ENCODE measurements around the gene PLXNA4.

DNA sequence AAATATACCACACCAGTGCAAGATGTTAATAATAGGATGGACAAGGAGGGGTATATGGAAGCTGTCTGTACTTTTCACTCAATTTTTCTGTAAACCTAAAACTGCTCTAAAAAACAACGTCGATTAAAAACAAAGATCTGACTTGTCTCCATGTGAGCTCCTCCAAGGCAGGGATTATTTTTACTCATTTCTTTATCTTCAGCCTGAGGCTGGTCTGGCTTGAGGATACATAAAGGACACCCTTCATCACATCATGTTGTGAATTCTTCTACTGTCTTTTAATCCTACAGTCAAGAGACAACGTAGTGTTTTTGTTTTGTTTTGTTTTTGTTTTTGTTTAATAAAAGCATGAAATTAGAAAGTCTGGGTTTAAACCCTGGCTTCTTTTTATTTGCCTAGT is 486.9 kb downstream of the PLXNA4 start:
- TF ChIP-seq, protein P1, sequence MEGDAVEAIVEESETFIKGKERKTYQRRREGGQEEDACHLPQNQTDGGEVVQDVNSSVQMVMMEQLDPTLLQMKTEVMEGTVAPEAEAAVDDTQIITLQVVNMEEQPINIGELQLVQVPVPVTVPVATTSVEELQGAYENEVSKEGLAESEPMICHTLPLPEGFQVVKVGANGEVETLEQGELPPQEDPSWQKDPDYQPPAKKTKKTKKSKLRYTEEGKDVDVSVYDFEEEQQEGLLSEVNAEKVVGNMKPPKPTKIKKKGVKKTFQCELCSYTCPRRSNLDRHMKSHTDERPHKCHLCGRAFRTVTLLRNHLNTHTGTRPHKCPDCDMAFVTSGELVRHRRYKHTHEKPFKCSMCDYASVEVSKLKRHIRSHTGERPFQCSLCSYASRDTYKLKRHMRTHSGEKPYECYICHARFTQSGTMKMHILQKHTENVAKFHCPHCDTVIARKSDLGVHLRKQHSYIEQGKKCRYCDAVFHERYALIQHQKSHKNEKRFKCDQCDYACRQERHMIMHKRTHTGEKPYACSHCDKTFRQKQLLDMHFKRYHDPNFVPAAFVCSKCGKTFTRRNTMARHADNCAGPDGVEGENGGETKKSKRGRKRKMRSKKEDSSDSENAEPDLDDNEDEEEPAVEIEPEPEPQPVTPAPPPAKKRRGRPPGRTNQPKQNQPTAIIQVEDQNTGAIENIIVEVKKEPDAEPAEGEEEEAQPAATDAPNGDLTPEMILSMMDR (conservative IDR thresholded peaks at IDR 0.05; ENCODE audit: low read depth in 2 of 2): no peak
- no peak for TF ChIP-seq EZH2 (IDR thresholded peaks at IDR 0.05; ENCODE audit: low read depth, unreplicated experiment)
- TF ChIP-seq, protein P2, sequence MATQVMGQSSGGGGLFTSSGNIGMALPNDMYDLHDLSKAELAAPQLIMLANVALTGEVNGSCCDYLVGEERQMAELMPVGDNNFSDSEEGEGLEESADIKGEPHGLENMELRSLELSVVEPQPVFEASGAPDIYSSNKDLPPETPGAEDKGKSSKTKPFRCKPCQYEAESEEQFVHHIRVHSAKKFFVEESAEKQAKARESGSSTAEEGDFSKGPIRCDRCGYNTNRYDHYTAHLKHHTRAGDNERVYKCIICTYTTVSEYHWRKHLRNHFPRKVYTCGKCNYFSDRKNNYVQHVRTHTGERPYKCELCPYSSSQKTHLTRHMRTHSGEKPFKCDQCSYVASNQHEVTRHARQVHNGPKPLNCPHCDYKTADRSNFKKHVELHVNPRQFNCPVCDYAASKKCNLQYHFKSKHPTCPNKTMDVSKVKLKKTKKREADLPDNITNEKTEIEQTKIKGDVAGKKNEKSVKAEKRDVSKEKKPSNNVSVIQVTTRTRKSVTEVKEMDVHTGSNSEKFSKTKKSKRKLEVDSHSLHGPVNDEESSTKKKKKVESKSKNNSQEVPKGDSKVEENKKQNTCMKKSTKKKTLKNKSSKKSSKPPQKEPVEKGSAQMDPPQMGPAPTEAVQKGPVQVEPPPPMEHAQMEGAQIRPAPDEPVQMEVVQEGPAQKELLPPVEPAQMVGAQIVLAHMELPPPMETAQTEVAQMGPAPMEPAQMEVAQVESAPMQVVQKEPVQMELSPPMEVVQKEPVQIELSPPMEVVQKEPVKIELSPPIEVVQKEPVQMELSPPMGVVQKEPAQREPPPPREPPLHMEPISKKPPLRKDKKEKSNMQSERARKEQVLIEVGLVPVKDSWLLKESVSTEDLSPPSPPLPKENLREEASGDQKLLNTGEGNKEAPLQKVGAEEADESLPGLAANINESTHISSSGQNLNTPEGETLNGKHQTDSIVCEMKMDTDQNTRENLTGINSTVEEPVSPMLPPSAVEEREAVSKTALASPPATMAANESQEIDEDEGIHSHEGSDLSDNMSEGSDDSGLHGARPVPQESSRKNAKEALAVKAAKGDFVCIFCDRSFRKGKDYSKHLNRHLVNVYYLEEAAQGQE (IDR thresholded peaks at IDR 0.05; ENCODE audit: unreplicated experiment): no peak
- no peak for TF ChIP-seq CREB1 (CRISPR knock-in tag; IDR thresholded peaks at IDR 0.05; ENCODE audit: low read depth)
- TF ChIP-seq EZH2phosphoT487 (IDR thresholded peaks at IDR 0.05; ENCODE audit: unreplicated experiment): no peak
- TF ChIP-seq POLR2AphosphoS5 (IDR thresholded peaks at IDR 0.05; ENCODE audit: low read depth): no peak
- TF ChIP-seq ZNF331 (CRISPR knock-in tag; IDR thresholded peaks at IDR 0.05; ENCODE audit: low read depth): no peak
- TF ChIP-seq, protein P3, sequence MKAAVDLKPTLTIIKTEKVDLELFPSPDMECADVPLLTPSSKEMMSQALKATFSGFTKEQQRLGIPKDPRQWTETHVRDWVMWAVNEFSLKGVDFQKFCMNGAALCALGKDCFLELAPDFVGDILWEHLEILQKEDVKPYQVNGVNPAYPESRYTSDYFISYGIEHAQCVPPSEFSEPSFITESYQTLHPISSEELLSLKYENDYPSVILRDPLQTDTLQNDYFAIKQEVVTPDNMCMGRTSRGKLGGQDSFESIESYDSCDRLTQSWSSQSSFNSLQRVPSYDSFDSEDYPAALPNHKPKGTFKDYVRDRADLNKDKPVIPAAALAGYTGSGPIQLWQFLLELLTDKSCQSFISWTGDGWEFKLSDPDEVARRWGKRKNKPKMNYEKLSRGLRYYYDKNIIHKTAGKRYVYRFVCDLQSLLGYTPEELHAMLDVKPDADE (IDR thresholded peaks at IDR 0.05): no peak

Data from GM23338 (cell line).